Loucy (cell line): ENCODE data around the gene CH25H.

Source experiments
- H2AFZ ChIP-seq: fragments of 200-600 bp; sonication (generic); 2 replicates; pipeline ENCODE4 v1.6.0; 2016; ENCODE audit warnings: antibody characterized with exemption, mild to moderate bottlenecking, low read length, moderate library complexity
- H3F3A ChIP-seq: fragments of 200-600 bp; 2 replicates; pipeline ENCODE4 v1.6.0; 2016; ENCODE audit warnings: antibody characterized with exemption, low read depth, mild to moderate bottlenecking
- H3K27me3 ChIP-seq: fragments of 200-600 bp; sonication (generic); 2 replicates; pipeline ENCODE4 v1.6.1; 2014; ENCODE audit warnings: low read length, mild to moderate bottlenecking; ENCODE audit not compliant: insufficient read depth, poor library complexity, severe bottlenecking
- H3K36me3 ChIP-seq: fragments of 200-600 bp; sonication (generic); 2 replicates; pipeline ENCODE4 v1.6.1; 2016; ENCODE audit warnings: low read length; ENCODE audit not compliant: insufficient read depth
- H3K4me1 ChIP-seq: fragments of 200-600 bp; sonication (generic); 2 replicates; pipeline ENCODE4 v1.5.1; 2014; ENCODE audit warnings: low read length, mild to moderate bottlenecking; ENCODE audit not compliant: insufficient read depth, poor library complexity, severe bottlenecking
- H3K4me2 ChIP-seq: fragments of 200-600 bp; sonication (generic); 2 replicates; pipeline ENCODE4 v1.6.0; 2014; ENCODE audit warnings: antibody characterized with exemption, low read length, low read depth, mild to moderate bottlenecking; ENCODE audit not compliant: poor library complexity, severe bottlenecking
- H3K4me3 ChIP-seq: fragments of 200-600 bp; sonication (generic); 2 replicates; pipeline ENCODE4 v1.5.1; 2014; ENCODE audit warnings: low read length, mild to moderate bottlenecking, mixed read lengths; ENCODE audit not compliant: poor library complexity, severe bottlenecking
- H3K79me2 ChIP-seq: fragments of 200-600 bp; sonication (generic); 2 replicates; pipeline ENCODE4 v1.6.1; 2014; ENCODE audit warnings: low read length; ENCODE audit not compliant: insufficient read depth
- H3K9ac ChIP-seq: fragments of 200-600 bp; sonication (generic); 2 replicates; pipeline ENCODE4 v1.6.0; 2014; ENCODE audit warnings: mild to moderate bottlenecking, low read depth, low read length, moderate library complexity; ENCODE audit not compliant: poor library complexity, severe bottlenecking
- H3K9me2 ChIP-seq: fragments of 200-600 bp; sonication (generic); replicated peaks from 2 replicates; pipeline ENCODE4 v1.6.1; 2016; ENCODE audit warnings: low read depth, low read length, mixed read lengths
- H3K9me3 ChIP-seq: fragments of 200-600 bp; sonication (generic); 2 replicates; pipeline ENCODE4 v1.6.1; 2014; ENCODE audit warnings: mild to moderate bottlenecking, antibody characterized with exemption, low read length, low read depth; ENCODE audit not compliant: insufficient read depth
- H4K20me1 ChIP-seq: fragments of 200-600 bp; sonication (generic); 2 replicates; pipeline ENCODE4 v1.6.0; 2014; ENCODE audit warnings: antibody characterized with exemption, low read length, mild to moderate bottlenecking; ENCODE audit not compliant: insufficient read depth, poor library complexity, severe bottlenecking
- CTCF ChIP-seq: fragments of 200-600 bp; sonication (generic); conservative IDR thresholded peaks from 2 replicates; pipeline ENCODE4 v1.5.1; 2014; ENCODE audit warnings: mild to moderate bottlenecking, antibody characterized with exemption, low read length
- EZH2phosphoT487 ChIP-seq: fragments of 200-600 bp; IDR thresholded peaks from 2 replicates; pipeline ENCODE4 v1.6.1; 2018; ENCODE audit warnings: antibody characterized with exemption, mild to moderate bottlenecking, moderate library complexity, borderline replicate concordance

The CH25H gene

GRCh38 chr10:89236226-89236797 is 29.2 kb upstream of the CH25H start:
- no peak overlapping the region for H2AFZ ChIP-seq
- H3K36me3 ChIP-seq, result no peaks in the 10 kb centered on the region
- H3K9me2 ChIP-seq, result no peaks in the 10 kb centered on the region
- no peaks in the 10 kb centered on the region for H3F3A ChIP-seq
- H3K4me3 ChIP-seq, result no peak overlapping the region
- no peaks in the 10 kb centered on the region for H3K9me3 ChIP-seq
- no peaks in the 10 kb centered on the region for H3K27me3 ChIP-seq
- H4K20me1 ChIP-seq, result no peaks in the 10 kb centered on the region
- no peaks in the 10 kb centered on the region for H3K79me2 ChIP-seq
- no peak overlapping the region for H3K4me2 ChIP-seq
- TF ChIP-seq CTCF (no peak), EZH2phosphoT487 (no peak)
- H3K4me1 ChIP-seq, result peaks cover 11% of the 10 kb centered on the region
- H3K9ac ChIP-seq, result no peak overlapping the region

DNA sequence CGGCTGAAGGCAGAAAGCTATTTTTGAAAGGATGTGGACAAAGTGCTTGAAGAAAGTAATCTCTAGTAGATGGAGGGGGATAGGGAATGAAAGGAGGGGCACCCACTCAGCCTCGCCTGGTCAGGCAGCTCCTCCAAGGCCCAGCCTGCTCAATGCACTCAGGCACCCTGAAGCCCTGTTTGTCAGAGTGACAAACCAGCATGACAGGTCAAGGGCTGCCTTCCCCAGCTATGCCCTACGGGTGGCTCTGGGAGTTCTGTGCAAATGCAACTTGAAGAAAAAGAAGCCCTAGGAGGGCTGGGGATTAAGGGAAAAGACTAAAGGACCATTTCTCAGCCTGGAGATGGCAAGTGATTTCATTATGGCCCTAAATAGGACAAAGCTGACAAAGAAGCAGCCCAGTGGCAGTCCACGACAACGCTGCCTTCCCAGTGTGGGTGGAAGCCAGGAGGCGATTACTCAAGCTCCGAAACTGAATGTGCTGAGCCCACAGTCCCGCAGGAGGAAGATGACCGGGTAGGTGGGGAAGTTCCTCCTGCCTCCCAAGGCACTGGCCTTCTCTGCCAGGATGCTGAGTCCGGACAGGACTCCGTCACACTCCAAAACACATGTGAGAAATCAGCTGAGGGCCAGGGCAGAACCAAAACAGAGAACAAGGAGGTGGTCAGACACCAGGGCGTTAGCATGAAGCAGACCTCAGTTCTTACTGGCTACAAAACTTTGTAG is 28.1 kb upstream of the CH25H start:
- H3F3A ChIP-seq, result no peaks in the 10 kb centered on the region
- peaks cover 3% of the 10 kb centered on the region for H3K4me1 ChIP-seq
- no peaks in the 10 kb centered on the region for H3K79me2 ChIP-seq
- H3K9me3 ChIP-seq, result no peaks in the 10 kb centered on the region
- no peaks in the 10 kb centered on the region for H4K20me1 ChIP-seq
- H2AFZ ChIP-seq, result no peak overlapping the region
- H3K36me3 ChIP-seq, result no peaks in the 10 kb centered on the region
- no peak overlapping the region for H3K4me2 ChIP-seq
- no peaks in the 10 kb centered on the region for H3K27me3 ChIP-seq
- TF ChIP-seq EZH2phosphoT487 (no peak), CTCF (no peak)
- H3K4me3 ChIP-seq, result no peak overlapping the region
- H3K9ac ChIP-seq, result no peak overlapping the region
- no peaks in the 10 kb centered on the region for H3K9me2 ChIP-seq

DNA sequence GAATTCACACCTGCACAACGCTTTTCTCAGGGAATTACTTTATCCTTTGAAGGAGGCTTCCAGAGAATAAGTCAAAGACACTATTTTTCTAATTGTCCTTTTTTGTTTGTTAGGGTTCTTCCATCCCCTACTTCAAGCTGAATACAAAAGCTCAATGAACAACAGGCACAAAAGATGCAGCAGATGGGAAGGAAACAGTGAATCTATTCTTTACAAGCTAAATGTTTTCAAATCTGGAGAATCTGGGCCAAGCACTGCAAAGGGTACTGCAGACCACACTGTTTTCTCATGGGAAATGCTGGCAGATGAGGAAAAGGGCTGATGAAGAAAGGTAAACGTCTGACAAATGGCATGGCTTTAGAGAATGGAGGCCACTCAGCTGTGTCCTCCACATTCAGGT is 25.9 kb upstream of the CH25H start:
- H3K36me3 ChIP-seq, result no peaks in the 10 kb centered on the region

More for the DNA sequence above, 25.9 kb upstream of the CH25H start:
- no peak for TF ChIP-seq EZH2phosphoT487
- TF ChIP-seq CTCF, result no peak
- no peaks in the 10 kb centered on the region for H3F3A ChIP-seq
- no peaks in the 10 kb centered on the region; the same call in 1 of the 2 replicates for H3K9me3 ChIP-seq
- no peak overlapping the region for H2AFZ ChIP-seq
- H3K79me2 ChIP-seq, result no peaks in the 10 kb centered on the region
- no peaks in the 10 kb centered on the region for H3K4me1 ChIP-seq
- no peak overlapping the region for H3K9ac ChIP-seq
- H3K4me2 ChIP-seq, result no peak overlapping the region
- H3K9me2 ChIP-seq, result no peaks in the 10 kb centered on the region
- H3K4me3 ChIP-seq, result no peak overlapping the region
- H3K27me3 ChIP-seq, result no peaks in the 10 kb centered on the region
- H4K20me1 ChIP-seq, result no peaks in the 10 kb centered on the region
